D721Med (cell line): Measurements from ENCODE around the gene MORN2.
"Not testable (repeated sequence)": the region's sequence is repeated elsewhere in the genome, so short reads cannot be mapped to it uniquely, and the experiment has no call there.

ENCODE experiments used
- DNase-seq: peaks from one replicate; pipeline ENCODE4 v3.0.0; 2011; ENCODE audit warnings: low spot score; ENCODE audit not compliant: insufficient read length
- FAIRE-seq: peaks from 2 replicates; lab custom pipeline; 2011; peaks lifted over from hg19 to GRCh38; lab: Jason Lieb, UNC
- TF ChIP-seq, protein P1 (sequence below): IDR thresholded peaks from 2 replicates; pipeline ENCODE4 v1.5.1; 2012; ENCODE audit warnings: mild to moderate bottlenecking, control low read depth; ENCODE audit not compliant: insufficient read depth; ENCODE audit errors: missing control alignments

The MORN2 gene

DNA sequence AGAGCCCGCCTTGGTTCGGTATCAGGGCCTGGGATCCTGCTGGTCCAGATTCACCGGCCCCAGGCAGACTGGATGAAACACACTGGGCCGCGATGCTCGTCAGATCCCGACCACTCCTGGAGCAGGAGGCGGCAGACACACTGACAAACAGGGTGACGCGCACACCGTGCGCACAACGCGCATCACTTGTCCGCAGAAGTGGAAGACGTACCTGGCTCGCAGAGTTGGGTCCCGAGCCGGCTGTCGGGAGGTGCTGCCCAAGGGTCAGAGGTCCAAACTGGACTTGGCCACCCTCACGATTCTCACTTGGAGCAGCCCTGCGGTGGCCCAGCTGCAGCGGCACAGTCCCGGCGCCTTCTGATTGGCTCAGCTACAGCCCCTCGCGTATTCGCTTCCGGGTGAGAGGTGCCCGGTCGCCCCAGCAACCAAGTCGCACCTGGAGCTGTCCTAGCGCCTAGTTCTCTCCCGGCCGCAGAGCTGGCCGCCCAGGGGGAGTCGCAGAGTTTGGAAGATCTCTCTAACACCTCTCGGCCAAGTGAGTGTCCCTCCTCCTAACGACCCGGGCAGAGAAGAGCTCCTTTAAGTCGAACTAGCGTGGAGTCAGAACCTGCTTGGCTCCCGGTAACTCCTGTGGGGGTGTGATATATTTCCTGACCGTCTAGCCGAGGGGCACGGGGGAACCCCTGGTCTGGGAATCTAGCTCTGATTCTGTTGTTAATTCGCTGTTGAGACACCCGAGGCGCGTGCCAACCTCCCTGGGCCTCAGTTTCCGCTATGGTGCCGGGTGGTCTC, at the start of gene MORN2, which contains the start of gene DHX57:
MORN2 (plus strand) TSS at position 401 of the 792 bp plus-strand sequence.
DHX57 (minus strand) TSS at position 359 of the 792 bp plus-strand sequence. CDS start 7,529 bp downstream, outside the sequence.
- TF ChIP-seq, protein P1, sequence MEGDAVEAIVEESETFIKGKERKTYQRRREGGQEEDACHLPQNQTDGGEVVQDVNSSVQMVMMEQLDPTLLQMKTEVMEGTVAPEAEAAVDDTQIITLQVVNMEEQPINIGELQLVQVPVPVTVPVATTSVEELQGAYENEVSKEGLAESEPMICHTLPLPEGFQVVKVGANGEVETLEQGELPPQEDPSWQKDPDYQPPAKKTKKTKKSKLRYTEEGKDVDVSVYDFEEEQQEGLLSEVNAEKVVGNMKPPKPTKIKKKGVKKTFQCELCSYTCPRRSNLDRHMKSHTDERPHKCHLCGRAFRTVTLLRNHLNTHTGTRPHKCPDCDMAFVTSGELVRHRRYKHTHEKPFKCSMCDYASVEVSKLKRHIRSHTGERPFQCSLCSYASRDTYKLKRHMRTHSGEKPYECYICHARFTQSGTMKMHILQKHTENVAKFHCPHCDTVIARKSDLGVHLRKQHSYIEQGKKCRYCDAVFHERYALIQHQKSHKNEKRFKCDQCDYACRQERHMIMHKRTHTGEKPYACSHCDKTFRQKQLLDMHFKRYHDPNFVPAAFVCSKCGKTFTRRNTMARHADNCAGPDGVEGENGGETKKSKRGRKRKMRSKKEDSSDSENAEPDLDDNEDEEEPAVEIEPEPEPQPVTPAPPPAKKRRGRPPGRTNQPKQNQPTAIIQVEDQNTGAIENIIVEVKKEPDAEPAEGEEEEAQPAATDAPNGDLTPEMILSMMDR = no peak
- DNase-seq = peak; percentile 90
- FAIRE-seq = no peak

DNA sequence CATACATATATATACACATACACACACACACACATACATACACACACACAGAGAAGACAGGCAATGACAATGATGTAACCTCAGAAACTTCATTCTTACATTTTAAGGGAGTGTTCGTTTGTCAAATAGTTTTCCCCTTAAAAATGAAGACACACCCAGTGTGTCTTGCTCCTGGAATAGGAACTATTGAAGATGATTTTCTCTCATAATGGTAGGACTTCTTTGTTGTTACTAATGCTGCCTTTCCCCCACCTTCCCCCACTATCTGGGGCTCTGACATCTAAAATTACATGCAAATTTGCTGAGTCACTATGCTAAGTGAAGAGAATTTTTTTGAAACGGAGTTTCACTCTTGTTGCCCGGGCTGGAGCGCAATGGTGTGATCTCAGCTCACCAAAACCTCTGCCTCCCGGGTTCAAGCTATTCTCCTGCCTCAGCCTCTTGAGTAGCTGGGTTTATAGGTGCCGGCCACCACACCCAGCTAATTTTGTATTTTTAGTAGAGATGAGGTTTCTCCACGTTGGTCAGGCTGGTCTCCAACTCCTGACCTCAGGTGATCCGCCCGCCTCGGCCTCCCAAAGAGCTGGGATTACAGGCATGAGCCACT, 48.1 kb upstream of the MORN2 start:
- DNase-seq, FAIRE-seq: not testable (repeated sequence)

DNA sequence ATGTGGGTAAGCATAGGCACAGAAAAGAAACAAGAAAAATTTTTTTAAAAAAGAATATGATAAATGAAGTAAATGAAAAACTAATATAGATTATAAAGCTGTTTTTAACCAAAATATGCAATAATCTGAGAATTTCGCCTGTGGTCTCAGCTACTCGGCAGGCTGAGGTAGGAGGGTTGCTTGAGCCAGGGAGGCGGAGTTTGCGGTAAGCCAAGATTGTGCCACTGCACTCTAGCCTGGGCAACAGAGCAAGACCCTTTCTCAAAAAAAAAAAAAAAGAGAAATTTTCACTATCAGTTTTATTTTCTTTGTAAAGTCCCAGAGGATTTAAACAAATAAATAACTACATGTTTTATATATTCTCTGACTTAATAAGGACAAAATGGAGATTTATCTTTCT, 47.3 kb upstream of the MORN2 start:
- FAIRE-seq = no peak
- TF ChIP-seq, protein P1 = no peak
- DNase-seq = no peak

DNA sequence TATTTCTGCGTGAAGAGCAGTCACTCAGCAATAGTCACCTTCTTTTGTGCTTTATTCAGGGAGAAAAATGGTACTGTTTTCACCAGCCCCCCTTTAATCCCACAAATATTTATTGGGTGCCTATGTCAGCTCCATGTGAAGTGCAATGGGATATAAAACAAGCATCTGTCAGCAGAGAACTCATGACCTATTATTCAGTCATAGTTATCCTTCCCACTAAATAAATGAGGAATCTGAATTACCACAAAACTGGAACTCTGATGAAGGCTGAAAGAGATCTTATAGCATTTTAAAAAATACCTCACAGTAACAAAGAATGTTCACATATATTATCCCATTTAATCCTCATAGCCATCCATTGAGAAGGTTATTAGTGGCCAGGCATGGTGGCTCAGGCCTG, 45.8 kb upstream of the MORN2 start:
- TF ChIP-seq, protein P1 = no peak
- no peak for DNase-seq
- no peak for FAIRE-seq

DNA sequence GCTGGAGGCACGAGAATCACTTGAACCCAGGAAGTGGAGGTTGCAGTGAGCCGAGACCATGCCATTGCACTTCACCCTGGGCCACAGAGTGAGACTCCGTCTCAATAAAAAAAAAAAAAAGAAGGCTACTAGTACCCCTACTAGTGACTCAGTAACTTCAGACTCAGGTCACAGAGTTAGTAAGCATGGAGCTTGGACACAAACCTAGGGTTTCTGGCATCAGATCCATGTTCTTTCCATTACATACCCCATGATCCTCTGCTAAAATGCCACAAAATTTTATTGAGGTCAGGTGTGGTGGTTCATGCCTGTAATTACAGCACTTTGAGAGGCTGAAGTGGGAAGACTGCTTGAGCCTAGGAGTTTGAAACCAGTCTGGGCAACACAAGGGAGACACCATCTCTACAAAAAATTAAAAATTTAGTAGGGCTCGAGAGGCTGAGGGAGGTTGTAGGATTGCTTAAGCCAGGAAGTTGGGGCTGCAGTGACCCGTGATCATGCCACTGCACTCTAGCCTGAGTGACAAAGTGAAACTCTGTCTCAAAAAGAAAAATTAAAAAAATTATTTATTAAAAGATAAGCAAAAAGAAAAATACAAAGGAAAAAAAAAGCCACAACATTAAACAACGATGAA, 45.1 kb upstream of the MORN2 start:
- no peak for DNase-seq
- TF ChIP-seq, protein P1 = no peak
- FAIRE-seq = no peak

DNA sequence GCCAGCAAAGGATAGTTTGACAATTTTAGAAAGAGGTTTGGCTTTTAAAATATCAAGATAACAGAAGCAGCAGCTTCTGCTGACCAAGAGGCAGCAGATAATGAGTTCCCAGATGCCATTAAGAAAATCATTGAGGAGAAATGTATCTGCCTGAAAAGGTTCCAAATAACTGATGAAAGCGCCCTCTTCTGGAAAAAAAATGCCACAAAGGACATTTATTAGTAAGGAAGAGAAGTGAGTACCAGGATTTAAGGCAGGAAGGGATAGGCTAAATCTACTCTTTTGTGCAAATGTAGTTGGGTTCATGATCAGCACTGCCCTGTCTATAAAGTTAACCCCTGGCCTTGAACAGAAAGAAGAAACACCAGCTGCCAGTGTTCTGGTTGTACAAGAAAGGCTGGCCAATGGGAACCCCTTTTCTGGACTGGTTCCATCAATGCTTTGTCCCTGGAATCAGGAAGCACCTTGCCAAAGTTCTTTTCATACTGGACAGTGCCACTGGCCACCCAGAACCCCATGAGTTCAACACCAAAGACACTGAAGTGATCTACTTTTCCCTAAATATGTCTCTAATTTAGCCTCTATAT, 40.7 kb upstream of the MORN2 start:
- no peak for FAIRE-seq
- no peak for DNase-seq
- TF ChIP-seq, protein P1 = peak; percentile 51

DNA sequence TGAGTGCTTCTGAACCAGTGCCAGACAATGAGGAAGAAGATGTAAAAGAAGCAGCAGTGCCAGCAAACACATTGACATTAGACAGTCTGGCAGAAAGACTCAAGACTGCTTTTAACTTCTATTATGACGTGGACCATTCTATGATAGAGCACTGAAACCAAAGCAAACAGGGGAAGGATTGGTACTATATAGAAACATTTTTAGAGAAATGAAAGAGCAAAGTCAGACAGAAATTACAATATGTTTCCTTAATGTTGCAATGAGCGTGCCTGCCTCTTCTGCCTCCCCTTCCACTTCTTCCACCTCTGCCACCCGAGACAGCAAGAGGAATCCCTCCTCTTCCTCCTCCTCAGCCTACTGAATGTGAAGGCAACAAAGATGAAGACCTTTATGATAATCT, 39.8 kb upstream of the MORN2 start:
- FAIRE-seq = no peak
- DNase-seq = no peak
- TF ChIP-seq, protein P1 = no peak
